Stimulated activated CD4-positive, alpha-beta T cell treated with anti-CD3 and anti-CD28 coated beads, TNF-alpha, amount 100 ng/mL, for 4 hours (primary cell): Measurements from ENCODE around the gene OR7A5.
"Not testable (repeated sequence)": the region's sequence is repeated elsewhere in the genome, so short reads cannot be mapped to it uniquely, and the experiment has no call there.

Source experiments
- DNase-seq, 3 experiments: peaks; one replicate each; pipeline ENCODE4 v3.0.0-alpha.2; 2020; ENCODE audit warnings: low read depth in 3 of 3

OR7A5 gene

DNA sequence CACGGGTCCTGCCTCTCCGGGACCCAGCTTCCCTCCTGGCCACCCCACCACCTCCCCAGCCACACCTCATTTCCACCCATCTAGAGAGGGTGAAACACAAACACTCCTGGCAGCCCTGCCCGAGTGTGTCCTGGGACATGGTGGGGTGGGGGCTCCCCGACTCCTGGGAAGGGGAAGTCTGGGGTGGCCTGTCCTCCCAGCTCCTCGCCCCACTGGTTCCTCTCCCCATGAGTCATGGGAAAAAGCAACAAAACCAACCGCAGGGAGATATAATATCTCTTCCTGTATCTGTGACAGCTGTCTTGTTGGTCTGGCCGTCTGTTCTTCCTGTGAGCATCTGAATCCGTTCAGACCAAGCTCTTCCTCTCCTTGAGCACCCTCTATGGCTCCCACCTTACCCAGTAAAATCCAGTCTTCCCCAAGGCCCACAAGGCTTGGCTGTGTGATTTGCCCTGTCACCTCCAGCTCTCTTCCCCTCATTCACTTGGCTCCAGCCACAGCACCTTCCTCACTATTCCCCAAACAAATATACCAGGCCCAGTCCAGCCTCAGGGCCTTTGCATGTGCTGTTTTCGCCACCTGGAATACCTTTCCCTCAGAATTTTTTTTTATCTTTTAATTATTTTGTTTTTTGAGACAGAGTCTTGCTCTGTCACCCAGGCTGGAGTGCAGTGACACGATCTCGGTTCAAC, 49.7 kb downstream of the OR7A5 start:
- DNase-seq, result not testable (repeated sequence)

- not testable (repeated sequence) for DNase-seq
Measured at GRCh38 chr19:14784730-14785101, 50.3 kb downstream of the OR7A5 start.

GRCh38 chr19:14783410-14783998, 51.5 kb downstream of the OR7A5 start:
- not testable (repeated sequence) for DNase-seq

GRCh38 chr19:14782626-14783409, 52.2 kb downstream of the OR7A5 start:
- no peak for DNase-seq

- DNase-seq, result not testable (repeated sequence)
Measured at GRCh38 chr19:14781713-14782536, 53.1 kb downstream of the OR7A5 start.

GRCh38 chr19:14780622-14781225, 54.3 kb downstream of the OR7A5 start:
- not testable (repeated sequence) for DNase-seq

- DNase-seq, result no peak
Measured at GRCh38 chr19:14779151-14779550, 55.8 kb downstream of the OR7A5 start.

DNA sequence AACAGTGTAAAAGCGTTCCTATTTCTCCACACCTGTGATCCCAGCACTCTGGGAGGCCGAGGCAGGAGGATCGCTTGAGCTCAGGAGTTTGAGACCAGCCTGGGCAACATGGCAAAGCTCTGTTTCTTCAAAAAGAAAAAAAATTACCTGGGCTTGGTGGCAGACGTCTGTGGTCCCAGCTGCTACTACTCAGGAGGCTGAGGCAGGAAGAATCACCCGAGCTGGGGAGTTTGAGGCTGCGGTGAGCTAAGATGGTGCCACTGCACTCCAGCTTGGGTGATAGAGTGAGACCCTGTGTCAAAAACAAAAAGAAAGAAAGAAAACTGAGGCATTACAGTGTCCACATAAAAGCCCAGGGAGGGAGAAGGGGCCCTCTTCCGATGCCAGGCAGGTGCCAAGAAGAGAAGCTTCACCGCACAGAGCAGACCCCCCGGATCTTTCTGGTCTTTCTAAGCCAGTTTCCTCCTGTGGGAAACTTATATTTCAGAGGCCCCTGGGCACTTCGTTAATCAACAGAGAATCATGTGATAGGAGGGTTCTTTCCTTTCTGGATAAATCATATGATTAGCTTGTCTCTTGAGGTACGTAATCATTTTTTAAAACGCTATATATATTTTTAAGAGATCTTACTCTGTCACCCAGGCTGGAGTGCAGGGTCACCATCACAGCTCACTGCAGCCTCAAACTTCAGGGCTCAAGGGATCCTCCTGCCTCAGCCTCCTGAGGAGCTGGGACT, 56.7 kb downstream of the OR7A5 start, which contains the start of gene ADGRE2:
Gene ADGRE2, minus strand, starts transcription at position 451 of the 736 bp plus-strand sequence. CDS start 1,804 bp downstream, outside the sequence.
- DNase-seq, result not testable (repeated sequence)

DNA sequence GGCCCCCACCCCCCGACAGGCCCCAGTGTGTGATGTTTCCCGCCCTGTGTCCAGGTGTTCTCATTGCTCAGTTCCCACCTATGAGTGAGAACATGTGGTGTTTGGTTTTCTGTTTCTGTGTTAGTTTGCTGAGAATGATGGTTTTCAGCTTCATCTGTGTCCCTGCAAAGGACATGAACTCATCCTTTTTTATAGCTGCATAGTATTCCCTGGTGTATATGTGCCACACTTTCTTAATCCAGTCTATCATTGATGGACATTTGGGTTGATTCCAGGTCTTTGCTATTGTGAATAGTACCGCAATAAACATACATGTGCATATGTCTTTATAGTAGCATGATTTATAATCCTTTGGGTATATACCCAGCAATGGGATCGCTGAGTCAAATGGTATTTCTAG, 57.3 kb downstream of the OR7A5 start:
- DNase-seq, result not testable (repeated sequence)
